Esophagus squamous epithelium (tissue), 5 donors: ENCODE data around the gene NAGLU. TPM values are rescaled to one million over a fixed set of nuclear protein-coding genes. Genes with fewer than 3 reads are reported as not detected.
A peak's percentile ranks its signal among the peaks of the same experiment; 100 is the strongest.
"Not testable (repeated sequence)": the region's sequence is repeated elsewhere in the genome, so short reads cannot be mapped to it uniquely, and the experiment has no call there.

Source experiments
- DNase-seq: peaks from one replicate; lab custom pipeline; 2025; lab: John Stamatoyannopoulos, UW
- H3K27ac ChIP-seq, 4 donors: fragments of 200-600 bp; sonication (generic); one replicate each; pipeline ENCODE4 v1.5.1; 2016 to 2019; ENCODE audit warnings: mild to moderate bottlenecking in 1 of 4
- H3K27me3 ChIP-seq, 4 donors: fragments of 200-600 bp; sonication (generic); 1 replicate in 3 of 4; 2 replicates in 1 of 4; pipeline versions ENCODE4 v1.5.1 to v1.6.0; 2017 to 2021; ENCODE audit warnings: antibody characterized with exemption in 1 of 4
- H3K36me3 ChIP-seq, 3 donors: fragments of 200-600 bp; sonication (generic); one replicate each; pipeline ENCODE4 v1.5.1; 2016 to 2019
- H3K4me1 ChIP-seq, 3 donors: fragments of 200-600 bp; sonication (generic); one replicate each; pipeline ENCODE4 v1.5.1; 2017 to 2019
- H3K4me3 ChIP-seq, 4 donors: fragments of 200-600 bp; sonication (generic); 1 replicate in 3 of 4; 2 replicates in 1 of 4; pipeline ENCODE4 v1.5.1; 2016 to 2019; ENCODE audit warnings: mild to moderate bottlenecking in 2 of 4, moderate library complexity in 1 of 4
- H3K9me3 ChIP-seq, 3 donors: fragments of 200-600 bp; sonication (generic); one replicate each; pipeline ENCODE4 v1.5.1; 2016 to 2019
- CTCF ChIP-seq, 6 experiments: fragments of 450-650 bp in 4 of 6; fragments of 200-600 bp in 2 of 6; sonication (generic) in 2 of 6; IDR thresholded peaks; one replicate each; pipeline ENCODE4 v1.5.1; 2016 to 2019; ENCODE audit warnings: antibody characterized with exemption in 6 of 6, mild to moderate bottlenecking in 4 of 6, moderate library complexity in 4 of 6
- POLR2A ChIP-seq, 4 donors: fragments of 450-650 bp; IDR thresholded peaks; one replicate each; pipeline ENCODE4 v1.6.1; 2017; ENCODE audit warnings: antibody characterized with exemption in 4 of 4, mild to moderate bottlenecking in 4 of 4, moderate library complexity in 3 of 4
- WGBS, 2 donors: methylation state at CpG; one replicate each; pipeline ENCODE4 v1.1.5; 2018; 5-methylcytosine and 5-hydroxymethylcytosine counted together
- intact Hi-C: fragments of 100-400 bp; cut with DNase I; formaldehyde crosslinking; loops from one replicate; pipeline ENCODE4 v1.15.0; 2022
- total RNA-seq, 4 donors: library from RNA; depleted of rRNA; stranded (reverse); fragments of >200 nt; gene quantifications; one replicate each; pipeline ENCODE4 v1.1.0, GENCODE V29; 2016
- donor health status: DM: yes; HTN: yes; CAD: no.

The NAGLU gene
- total RNA-seq, 4 donors from 2014 or later, result 19.2 to 39.0 (median 26.5) TPM

- TF ChIP-seq POLR2A (IDR thresholded peaks at IDR 0.05) (no peak), CTCF (IDR thresholded peaks at IDR 0.05) (no peak)
- Histone ChIP-seq H3K9me3 (no peaks in the 10 kb centered on the region), H3K27me3 (no peaks in the 10 kb centered on the region), H3K4me3 (peak overlapping the region in 2 of 4 donors; percentile 37 to 65), H3K36me3 (peaks cover 0 to 28% (median 12%) of the 10 kb centered on the region in 3 donors), H3K27ac (no peak overlapping the region), H3K4me1 (peaks cover 12 to 33% (median 25%) of the 10 kb centered on the region in 3 donors)
- no peak for DNase-seq
- 77% methylated on average over 7 of the region's 14 CpGs; no CpG with 5 or more reads in 1 of the 2 donors for WGBS, 2 donors
- intact Hi-C loops, result no loop called here
Observed at GRCh38 chr17:42547698-42548069, 11.6 kb downstream of the NAGLU start.

GRCh38 chr17:42548070-42548837 is 12.2 kb downstream of the NAGLU start:
- Histone ChIP-seq H3K4me1 (peaks cover 14 to 38% (median 31%) of the 10 kb centered on the region in 3 donors), H3K36me3 (peaks cover 0 to 22% (median 6%) of the 10 kb centered on the region in 3 donors), H3K27me3 (no peaks in the 10 kb centered on the region), H3K27ac (no peak overlapping the region), H3K4me3 (peak overlapping the region; percentile 28 to 65 (median 42)), H3K9me3 (no peaks in the 10 kb centered on the region)
- DNase-seq, result no peak
- intact Hi-C loops, result no loop called here
- WGBS, 2 donors, result 32% methylated on average over 8 of the region's 74 CpGs; no CpG with 5 or more reads in 1 of the 2 donors
- peak in 5 of 6 experiments; percentile 36 to 73 (median 54) for TF ChIP-seq CTCF (IDR thresholded peaks at IDR 0.05)
- TF ChIP-seq POLR2A (IDR thresholded peaks at IDR 0.05), result no peak

GRCh38 chr17:42548993-42549755 is 13.1 kb downstream of the NAGLU start:
- Histone ChIP-seq H3K9me3 (no peaks in the 10 kb centered on the region), H3K27ac (no peak overlapping the region), H3K36me3 (peaks cover 0 to 13% (median 0%) of the 10 kb centered on the region in 3 donors), H3K27me3 (no peaks in the 10 kb centered on the region), H3K4me3 (peak overlapping the region in 1 of 4 donors; percentile 65), H3K4me1 (peaks cover 19 to 48% (median 39%) of the 10 kb centered on the region in 3 donors)
- intact Hi-C loops, result no loop called here
- TF ChIP-seq POLR2A (IDR thresholded peaks at IDR 0.05), result no peak
- TF ChIP-seq CTCF (IDR thresholded peaks at IDR 0.05), result no peak
- WGBS, 2 donors, result 55 to 57% methylated on average over 12 to 13 of the region's 14 CpGs
- no peak for DNase-seq

- intact Hi-C loops, H3K9me3 ChIP-seq, DNase-seq, H3K27me3 ChIP-seq, H3K36me3 ChIP-seq: not testable (repeated sequence)
- Histone ChIP-seq H3K4me3 (peak within 1 kb of the TSS; percentile 68 to 87 (median 78)), H3K27ac (peak within 1 kb of the TSS; percentile 87 to 96 (median 92)), H3K4me1 (peaks cover 17 to 54% (median 38%) of the 10 kb centered on the region in 3 donors)
- WGBS, 2 donors, result no CpG with 5 or more reads among the region's 15 CpGs
Observed at GRCh38 chr17:42552736-42553135, 16.7 kb downstream of the NAGLU start, which contains the start of gene HSD17B1. HSD17B1 (plus strand) TSS chr17:42552923; CDS start chr17:42552934, 11 bp downstream.

GRCh38 chr17:42553161-42553818 is 17.2 kb downstream of the NAGLU start:
- H3K9me3 ChIP-seq, result no peaks in the 10 kb centered on the region
- no peaks in the 10 kb centered on the region for H3K27me3 ChIP-seq
- peaks cover 0 to 7% (median 0%) of the 10 kb centered on the region in 3 donors for H3K36me3 ChIP-seq
- peak overlapping the region; percentile 68 to 87 (median 78) for H3K4me3 ChIP-seq
- peak overlapping the region; percentile 87 to 96 (median 92) for H3K27ac ChIP-seq
- WGBS, 2 donors, result 44 to 53% methylated on average over 3 to 14 of the region's 45 CpGs
- TF ChIP-seq POLR2A (IDR thresholded peaks at IDR 0.05) (no peak), CTCF (IDR thresholded peaks at IDR 0.05) (peak in 2 of 6 experiments; percentile 28 to 40)
- no peak for DNase-seq
- intact Hi-C loops, result no loop called here
- H3K4me1 ChIP-seq, result peaks cover 12 to 48% (median 34%) of the 10 kb centered on the region in 3 donors
